GM21717 (cell line): ENCODE results near the gene ASB15.

Experiments used
- ATAC-seq: cut with Tn5 transposase; IDR thresholded peaks from one replicate; pipeline ENCODE4 v1.9.1; 2021; ENCODE audit warnings: mild to moderate bottlenecking, moderate library complexity; ENCODE audit not compliant: unreplicated experiment

ASB15 gene

GRCh38 chr7:123594813-123595241 lies 6.8 kb upstream of the ASB15 start:
- no peak for ATAC-seq

GRCh38 chr7:123598657-123599056 lies 3.0 kb upstream of the ASB15 start:
- no peak for ATAC-seq

GRCh38 chr7:123599766-123600165 lies 1.9 kb upstream of the ASB15 start:
- no peak for ATAC-seq

GRCh38 chr7:123600876-123601275 lies 745 bp upstream of the ASB15 start:
- ATAC-seq = no peak

- no peak for ATAC-seq
These were observed 1.0 kb downstream of the ASB15 start for GRCh38 chr7:123602648-123603047.

- ATAC-seq = no peak
These were observed 3.1 kb downstream of the ASB15 start for GRCh38 chr7:123604739-123605138.

GRCh38 chr7:123607423-123607975 lies 5.9 kb downstream of the ASB15 start:
- ATAC-seq = no peak

GRCh38 chr7:123608991-123609882 lies 7.6 kb downstream of the ASB15 start:
- ATAC-seq = no peak

- no peak for ATAC-seq
These were observed 8.2 kb downstream of the ASB15 start for GRCh38 chr7:123609883-123610239.

GRCh38 chr7:123612024-123612423 lies 10.4 kb downstream of the ASB15 start:
- ATAC-seq = no peak

GRCh38 chr7:123615344-123615743 lies 13.7 kb downstream of the ASB15 start:
- no peak for ATAC-seq

GRCh38 chr7:123616223-123616622 lies 14.6 kb downstream of the ASB15 start:
- ATAC-seq = no peak

- ATAC-seq = no peak
These were observed 20.1 kb downstream of the ASB15 start for GRCh38 chr7:123621707-123622106.

GRCh38 chr7:123622660-123623386 lies 21.2 kb downstream of the ASB15 start:
- no peak for ATAC-seq

GRCh38 chr7:123624527-123625183 lies 23.0 kb downstream of the ASB15 start:
- peak; percentile 94 for ATAC-seq

GRCh38 chr7:123625254-123625653 lies 23.6 kb downstream of the ASB15 start:
- no peak for ATAC-seq

- no peak for ATAC-seq
These were observed 26.2 kb downstream of the ASB15 start for GRCh38 chr7:123627851-123628250.

GRCh38 chr7:123628829-123629228 lies 27.2 kb downstream of the ASB15 start:
- ATAC-seq = no peak

GRCh38 chr7:123629281-123629680 lies 27.7 kb downstream of the ASB15 start:
- ATAC-seq = no peak

- no peak for ATAC-seq
These were observed 31.2 kb downstream of the ASB15 start for GRCh38 chr7:123632808-123633207.

GRCh38 chr7:123633553-123633952 lies 31.9 kb downstream of the ASB15 start:
- no peak for ATAC-seq
